HepG2 (cell line): Measurements from ENCODE around the gene WDR6. TPM values are rescaled to one million over a fixed set of nuclear protein-coding genes. Genes with fewer than 3 reads are reported as not detected.
A peak's percentile ranks its signal among the peaks of the same experiment; 100 is the strongest.
"Not testable (repeated sequence)": the region's sequence is repeated elsewhere in the genome, so short reads cannot be mapped to it uniquely, and the experiment has no call there.

Experiments
- ATAC-seq: fragments of 200-7000 bp; cut with Tn5 transposase; 3 replicates; pipeline ENCODE4 v1.9.1; 2020; ENCODE audit warnings: mild to moderate bottlenecking, moderate library complexity
- BruUV-seq: library from RNA; stranded (reverse); fragments of 400-500 nt; replicated peaks from 2 replicates; lab custom pipeline; 2021; lab: Mats Ljungman, UMichigan
- CTCF ChIA-PET: fragments of 300-600 bp; formaldehyde crosslinking; extraction: SDS; loops from one replicate; lab custom pipeline; 2021; ENCODE audit warnings: low total read pairs, inconsistent platforms, low intra/inter-chr PET ratio; lab: Yijun Ruan, JAX
- POLR2A ChIA-PET: fragments of 350-600 bp; sonication (Branson Sonifier 250); formaldehyde crosslinking; loops from one replicate; lab custom pipeline; 2020; ENCODE audit warnings: antibody characterized with exemption, inconsistent platforms; lab: Yijun Ruan, JAX
- DNase-seq: peaks from one replicate; pipeline ENCODE4 v3.0.0-alpha.2; 2015; ENCODE audit warnings: low spot score
- FAIRE-seq: peaks from 3 replicates; lab custom pipeline; 2011; peaks lifted over from hg19 to GRCh38; lab: Jason Lieb, UNC
- H2AFZ ChIP-seq: one replicate; pipeline ENCODE4 v1.6.1; 2011; ENCODE audit warnings: low read length, inconsistent platforms
- H3K27ac ChIP-seq: fragments of 300-600 bp; 3 replicates; pipeline ENCODE4 v1.8.0; 2011; ENCODE audit warnings: mixed run types, mild to moderate bottlenecking, mixed read lengths, low read length, inconsistent platforms; ENCODE audit not compliant: insufficient read depth; ENCODE audit errors: extremely low read length
- H3K27me3 ChIP-seq, 2 experiments: fragments of 200-600 bp in 1 of 2; 2 replicates in 1 of 2; 3 replicates in 1 of 2; pipeline versions ENCODE4 v1.6.0 to v1.8.0; 2011; ENCODE audit warnings: low read length in 2 of 2, mild to moderate bottlenecking in 2 of 2, moderate library complexity in 2 of 2, inconsistent platforms in 1 of 2; ENCODE audit not compliant: insufficient read depth in 2 of 2, control insufficient read depth in 1 of 2
- H3K36me3 ChIP-seq, 2 experiments: fragments of 200-600 bp in 1 of 2; replicated peaks in 1 of 2; 2 replicates in 1 of 2; 3 replicates in 1 of 2; pipeline versions ENCODE4 v1.5.1 to v1.8.0; 2011; ENCODE audit warnings: low read length in 2 of 2, inconsistent platforms in 1 of 2; ENCODE audit not compliant: insufficient read depth in 2 of 2, control insufficient read depth in 1 of 2
- H3K4me1 ChIP-seq: 2 replicates; pipeline ENCODE4 v1.5.1; 2012; ENCODE audit warnings: low read length, inconsistent platforms; ENCODE audit not compliant: insufficient read depth
- H3K4me2 ChIP-seq: 2 replicates; pipeline ENCODE4 v1.6.0; 2011; ENCODE audit warnings: low read depth, low read length, inconsistent platforms
- H3K4me3 ChIP-seq, 3 experiments: fragments of 200-600 bp in 1 of 3; sonication (generic), shearing (Covaris generic) in 1 of 3; replicated peaks in 1 of 3; 2 replicates each; pipeline ENCODE4 v1.5.1; 2011 to 2016; ENCODE audit warnings: low read length in 3 of 3, inconsistent platforms in 2 of 3, low read depth in 2 of 3, mild to moderate bottlenecking in 2 of 3, control low read depth in 1 of 3, mixed read lengths in 1 of 3; ENCODE audit not compliant: insufficient read depth in 1 of 3
- H3K79me2 ChIP-seq: one replicate; pipeline ENCODE4 v1.6.1; 2011; ENCODE audit warnings: low read length, inconsistent platforms; ENCODE audit not compliant: insufficient read depth
- H3K9ac ChIP-seq: 2 replicates; pipeline ENCODE4 v1.6.0; 2011; ENCODE audit warnings: mild to moderate bottlenecking, low read depth, low read length, inconsistent platforms; ENCODE audit not compliant: insufficient read depth
- H3K9me3 ChIP-seq: 2 replicates; pipeline ENCODE4 v1.5.1; 2012; ENCODE audit warnings: mild to moderate bottlenecking, low read length
- H4K20me1 ChIP-seq: 2 replicates; pipeline ENCODE4 v1.6.0; 2011; ENCODE audit warnings: inconsistent platforms, mild to moderate bottlenecking, low read length, moderate library complexity; ENCODE audit not compliant: insufficient read depth
- FOXK1 ChIP-seq: sonication (generic); formaldehyde crosslinking; IDR thresholded peaks from 2 replicates; pipeline ENCODE4 v1.4.0; 2020; ENCODE audit warnings: low read depth, missing genetic modification reagents, borderline replicate concordance
- KAT8 ChIP-seq: IDR thresholded peaks from 2 replicates; pipeline ENCODE4 v1.6.1; 2016; ENCODE audit warnings: missing genetic modification reagents, missing compliant biosample characterization
- NCOA5 ChIP-seq: sonication (generic); formaldehyde crosslinking; IDR thresholded peaks from 2 replicates; pipeline ENCODE4 v1.4.0; 2020; ENCODE audit warnings: missing genetic modification reagents
- PAF1 ChIP-seq: IDR thresholded peaks from 2 replicates; pipeline ENCODE4 v1.6.1; 2016; ENCODE audit warnings: missing genetic modification reagents, missing compliant biosample characterization
- RBFOX2 ChIP-seq: fragments of 200-400 bp; formaldehyde crosslinking; IDR thresholded peaks from 2 replicates; pipeline ENCODE4 v1.6.1; 2017; ENCODE audit warnings: low read depth, mild to moderate bottlenecking, low read length
- SIN3A ChIP-seq: IDR thresholded peaks from 2 replicates; pipeline ENCODE4 v1.6.1; 2011; ENCODE audit warnings: low read depth, mild to moderate bottlenecking, control low read depth, low read length, borderline replicate concordance
- TBX3 ChIP-seq: fragments of 450-650 bp; IDR thresholded peaks from 2 replicates; pipeline ENCODE4 v1.6.1; 2017; ENCODE audit warnings: antibody characterized with exemption, mild to moderate bottlenecking, inconsistent platforms, borderline replicate concordance
- TEAD2 ChIP-seq: sonication (generic); formaldehyde crosslinking; IDR thresholded peaks from 2 replicates; pipeline ENCODE4 v1.9.0; 2021; ENCODE audit warnings: missing genetic modification reagents
- TP53 ChIP-seq: sonication (generic); formaldehyde crosslinking; conservative IDR thresholded peaks from 2 replicates; pipeline ENCODE4 v1.4.0; 2020; ENCODE audit warnings: missing genetic modification reagents
- ZNF138 ChIP-seq: sonication (generic); formaldehyde crosslinking; IDR thresholded peaks from 2 replicates; pipeline ENCODE4 v1.5.0; 2020; ENCODE audit warnings: mild to moderate bottlenecking, low read depth, missing genetic modification reagents
- ZNF780A ChIP-seq: sonication (generic); formaldehyde crosslinking; IDR thresholded peaks from 2 replicates; pipeline ENCODE4 v1.8.0; 2022; ENCODE audit warnings: mild to moderate bottlenecking, missing genetic modification reagents, moderate library complexity
- ZSCAN25 ChIP-seq: sonication (generic); formaldehyde crosslinking; IDR thresholded peaks from 2 replicates; pipeline ENCODE4 v1.8.0; 2022; ENCODE audit warnings: mild to moderate bottlenecking, missing genetic modification reagents
- WGBS: methylation state at CpG from one replicate; pipeline ENCODE4 v1.1.6; 2017; ENCODE audit warnings: low lambda C conversion rate; 5-methylcytosine and 5-hydroxymethylcytosine counted together
- in situ Hi-C: cut with HindIII; loops from 2 replicates; pipeline ENCODE4 v1.10.0; 2017; ENCODE audit warnings: low pct_unique_long_range_greater_than_20kb; ENCODE audit not compliant: extremely low pct_ligation_motif_present
- intact Hi-C: fragments of 100-400 bp; cut with micrococcal nuclease; formaldehyde crosslinking; loops from one replicate; pipeline ENCODE4 v1.10.0; 2022; ENCODE audit not compliant: unreplicated experiment
- polyA plus RNA-seq, 8 experiments: library from polyadenylated mRNA; depleted of rRNA in 3 of 8; stranded (reverse) in 7 of 8; unstranded in 1 of 8; fragments of >200 nt; fragmentation: Illumina TruSeq in 4 of 8; extraction: Trizol in 4 of 8; gene quantifications; 2 replicates each; pipeline versions ENCODE4 v1.2.1 to v1.2.3, GENCODE V29; 2011 to 2016; ENCODE audit warnings: low read depth in 4 of 8, missing spikeins in 1 of 8, mixed read lengths in 1 of 8; ENCODE audit not compliant: insufficient read depth in 1 of 8
- total RNA-seq, 5 experiments: library from RNA; depleted of rRNA; stranded (reverse); fragments of >200 nt; fragmentation: Illumina TruSeq; extraction: Trizol; gene quantifications; 2 replicates each; pipeline ENCODE4 v1.2.3, GENCODE V29; 2016; ENCODE audit warnings: low read depth in 1 of 5
- TF ChIP-seq, protein P1 (sequence below): sonication (generic); formaldehyde crosslinking; IDR thresholded peaks from 2 replicates; pipeline ENCODE4 v1.9.0; 2021; ENCODE audit warnings: missing genetic modification reagents, mild to moderate bottlenecking, borderline replicate concordance
- TF ChIP-seq, protein P2 (sequence below): IDR thresholded peaks from 2 replicates; pipeline ENCODE4 v1.6.1; 2016; ENCODE audit warnings: missing compliant biosample characterization, missing genetic modification reagents, borderline replicate concordance

WDR6 gene
- total and polyA plus RNA-seq, 2 of the 13 experiments (the other 11 are each of a cell fraction or from before 2014, with no cell fraction given): 73.4 to 139 TPM

DNA sequence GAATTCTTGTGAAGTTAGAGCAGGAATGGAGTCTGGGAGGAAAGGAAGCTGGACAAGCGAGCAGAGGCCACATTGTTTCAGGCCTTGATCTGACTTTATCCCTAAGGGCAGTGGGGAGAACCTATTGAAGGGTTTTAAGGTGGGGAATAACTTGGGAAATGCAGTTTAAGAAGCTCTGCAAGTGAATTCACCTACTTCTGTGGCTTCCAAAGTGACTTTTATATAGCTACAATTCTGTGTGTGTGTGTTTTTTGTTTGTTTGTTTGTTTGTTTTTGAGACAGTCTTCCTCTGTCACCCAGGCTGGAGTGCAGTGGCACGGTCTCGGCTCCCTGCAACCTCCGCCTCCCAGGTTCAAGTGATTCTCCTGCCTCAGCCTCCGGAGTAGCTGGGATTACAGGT is 1.4 kb downstream of the WDR6 start:
- BruUV-seq, H2AFZ ChIP-seq, H3K9me3 ChIP-seq, DNase-seq, H3K27me3 ChIP-seq, intact Hi-C loops, CTCF ChIA-PET, ATAC-seq, FAIRE-seq, in situ Hi-C loops: not testable (repeated sequence)
- peak overlapping the region; percentile 92 for H3K4me2 ChIP-seq
- H3K4me3 ChIP-seq: peak overlapping the region in 2 of 3 experiments; percentile 74 to 88; a peak in 3 of 6 replicates
- H3K4me1 ChIP-seq: peaks cover 44% of the 10 kb centered on the region
- H3K27ac ChIP-seq: peak overlapping the region; percentile 11
- peak overlapping the region; percentile 89; the same call in 1 of the 2 replicates for H3K9ac ChIP-seq
- peaks cover 10 to 20% of the 10 kb centered on the region in 2 experiments for H3K36me3 ChIP-seq
- TF ChIP-seq RBFOX2: 0 out of 2 replicates have a peak, but pooled peaks have one; percentile 22
- H3K79me2 ChIP-seq: peaks cover 34% of the 10 kb centered on the region
- peaks cover 24% of the 10 kb centered on the region for H4K20me1 ChIP-seq
- WGBS: 94% methylated on average over 5 of the region's 5 CpGs
- POLR2A ChIA-PET: interaction anchor here (1.2 to 12.8 kb wide), 3 partner anchors 13 to 85 kb away, joined by 6 to 280 read pairs (median 42); partner anchors contain the start of genes DALRD3, IMPDH2, NDUFAF3 and QRICH1

DNA sequence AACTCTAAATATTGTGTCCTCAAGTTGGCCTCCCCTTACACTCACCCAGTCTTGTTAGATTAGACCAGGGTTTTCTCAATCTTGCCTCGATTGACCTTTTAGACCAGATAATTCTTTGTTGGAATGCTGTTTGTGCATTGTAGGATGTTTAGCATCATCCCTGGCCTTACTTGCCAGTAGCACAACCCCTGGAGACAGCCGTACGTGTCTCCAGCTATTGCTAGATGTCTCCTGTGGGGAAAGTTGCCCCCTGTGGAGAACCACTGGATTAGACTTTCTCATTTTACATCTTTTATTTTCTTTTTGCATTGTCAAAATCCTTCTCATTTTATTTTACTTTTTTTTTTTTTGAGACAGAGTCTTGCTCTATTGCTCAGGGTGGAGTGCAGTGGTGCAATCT is 2.2 kb downstream of the WDR6 start:
- in situ Hi-C loops (no loop called here), intact Hi-C loops (no loop called here)
- Histone ChIP-seq H3K4me3 (no peak overlapping the region), H3K27ac (no peak overlapping the region), H3K27me3 (no peaks in the 10 kb centered on the region), H3K9me3 (no peaks in the 10 kb centered on the region), H4K20me1 (peaks cover 31% of the 10 kb centered on the region), H3K9ac (no peak overlapping the region), H3K36me3 (peaks cover 12 to 27% of the 10 kb centered on the region in 2 experiments), H3K4me2 (no peak overlapping the region), H3K79me2 (peaks cover 34% of the 10 kb centered on the region), H3K4me1 (peaks cover 36% of the 10 kb centered on the region), H2AFZ (no peak overlapping the region)
- TF ChIP-seq NCOA5 (CRISPR knock-in tag): no peak
- TF ChIP-seq ZNF780A: no peak
- no peak for TF ChIP-seq ZSCAN25 (CRISPR knock-in tag)
- TF ChIP-seq TBX3: no peak
- no peak for TF ChIP-seq ZNF138 (CRISPR knock-in tag)
- TF ChIP-seq, protein P1, sequence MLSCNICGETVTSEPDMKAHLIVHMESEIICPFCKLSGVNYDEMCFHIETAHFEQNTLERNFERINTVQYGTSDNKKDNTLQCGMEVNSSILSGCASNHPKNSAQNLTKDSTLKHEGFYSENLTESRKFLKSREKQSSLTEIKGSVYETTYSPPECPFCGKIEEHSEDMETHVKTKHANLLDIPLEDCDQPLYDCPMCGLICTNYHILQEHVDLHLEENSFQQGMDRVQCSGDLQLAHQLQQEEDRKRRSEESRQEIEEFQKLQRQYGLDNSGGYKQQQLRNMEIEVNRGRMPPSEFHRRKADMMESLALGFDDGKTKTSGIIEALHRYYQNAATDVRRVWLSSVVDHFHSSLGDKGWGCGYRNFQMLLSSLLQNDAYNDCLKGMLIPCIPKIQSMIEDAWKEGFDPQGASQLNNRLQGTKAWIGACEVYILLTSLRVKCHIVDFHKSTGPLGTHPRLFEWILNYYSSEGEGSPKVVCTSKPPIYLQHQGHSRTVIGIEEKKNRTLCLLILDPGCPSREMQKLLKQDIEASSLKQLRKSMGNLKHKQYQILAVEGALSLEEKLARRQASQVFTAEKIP (CRISPR knock-in tag): no peak
- TF ChIP-seq KAT8 (CRISPR knock-in tag): no peak
- TF ChIP-seq TEAD2: no peak
- TF ChIP-seq PAF1 (CRISPR knock-in tag): no peak
- TF ChIP-seq, protein P2, sequence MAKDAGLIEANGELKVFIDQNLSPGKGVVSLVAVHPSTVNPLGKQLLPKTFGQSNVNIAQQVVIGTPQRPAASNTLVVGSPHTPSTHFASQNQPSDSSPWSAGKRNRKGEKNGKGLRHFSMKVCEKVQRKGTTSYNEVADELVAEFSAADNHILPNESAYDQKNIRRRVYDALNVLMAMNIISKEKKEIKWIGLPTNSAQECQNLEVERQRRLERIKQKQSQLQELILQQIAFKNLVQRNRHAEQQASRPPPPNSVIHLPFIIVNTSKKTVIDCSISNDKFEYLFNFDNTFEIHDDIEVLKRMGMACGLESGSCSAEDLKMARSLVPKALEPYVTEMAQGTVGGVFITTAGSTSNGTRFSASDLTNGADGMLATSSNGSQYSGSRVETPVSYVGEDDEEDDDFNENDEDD (CRISPR knock-in tag): no peak
- no peak for TF ChIP-seq TP53 (CRISPR knock-in tag)
- no peak for TF ChIP-seq SIN3A
- no peak for TF ChIP-seq FOXK1 (CRISPR knock-in tag)
- no peak for DNase-seq
- WGBS: 81% methylated on average over 3 of the region's 3 CpGs
- ChIA-PET CTCF (no interaction called here), POLR2A (interaction anchor here (1.2 to 12.8 kb wide), 3 partner anchors 13 to 84 kb away, joined by 6 to 280 read pairs (median 42); partner anchors contain the start of genes DALRD3, IMPDH2, NDUFAF3 and QRICH1)
- no TSS peak for BruUV-seq
- FAIRE-seq: no peak
- no peak for ATAC-seq
